Globus pallidus (tissue), 1 donor: ENCODE measurements around the gene FBN1.

Experiments used
- DNase-seq: peaks from one replicate; pipeline ENCODE4 v3.0.0-alpha.2; 2015; ENCODE audit warnings: low spot score

The FBN1 gene

GRCh38 chr15:48469271-48469670, 176.2 kb downstream of the FBN1 start:
- no peak for DNase-seq

- no peak for DNase-seq
Measured at GRCh38 chr15:48467801-48468200, 177.7 kb downstream of the FBN1 start.

GRCh38 chr15:48466820-48467219, 178.7 kb downstream of the FBN1 start:
- DNase-seq, result no peak

GRCh38 chr15:48466079-48466478, 179.4 kb downstream of the FBN1 start:
- no peak for DNase-seq

- DNase-seq, result no peak
Measured at GRCh38 chr15:48465410-48465809, 180.1 kb downstream of the FBN1 start.

- no peak for DNase-seq
Measured at GRCh38 chr15:48463366-48463880, 182.1 kb downstream of the FBN1 start.

- DNase-seq, result no peak
Measured at GRCh38 chr15:48462688-48463087, 182.8 kb downstream of the FBN1 start.

- no peak for DNase-seq
Measured at GRCh38 chr15:48459571-48460442, 185.7 kb downstream of the FBN1 start.

GRCh38 chr15:48458876-48459275, 186.6 kb downstream of the FBN1 start:
- DNase-seq, result no peak

GRCh38 chr15:48456134-48456533, 189.4 kb downstream of the FBN1 start:
- no peak for DNase-seq

GRCh38 chr15:48451736-48452135, 193.8 kb downstream of the FBN1 start:
- DNase-seq, result no peak

- DNase-seq, result no peak
Measured at GRCh38 chr15:48451241-48451640, 194.3 kb downstream of the FBN1 start.

GRCh38 chr15:48449734-48450133, 195.8 kb downstream of the FBN1 start:
- DNase-seq, result no peak

GRCh38 chr15:48447657-48448056, 197.9 kb downstream of the FBN1 start:
- DNase-seq, result no peak

GRCh38 chr15:48447058-48447457, 198.5 kb downstream of the FBN1 start:
- DNase-seq, result no peak

GRCh38 chr15:48442011-48442410, 203.5 kb downstream of the FBN1 start:
- DNase-seq, result no peak

GRCh38 chr15:48440084-48440483, 205.4 kb downstream of the FBN1 start:
- DNase-seq, result no peak

- DNase-seq, result no peak
Measured at GRCh38 chr15:48437178-48437577, 208.3 kb downstream of the FBN1 start.

GRCh38 chr15:48435321-48435720, 210.2 kb downstream of the FBN1 start:
- no peak for DNase-seq

- no peak for DNase-seq
Measured at GRCh38 chr15:48433226-48433886, 212.2 kb downstream of the FBN1 start.

- no peak for DNase-seq
Measured at GRCh38 chr15:48432688-48433087, 212.8 kb downstream of the FBN1 start.

GRCh38 chr15:48427960-48428547, 217.5 kb downstream of the FBN1 start:
- DNase-seq, result no peak

GRCh38 chr15:48427479-48427878, 218.0 kb downstream of the FBN1 start:
- no peak for DNase-seq
